Measurements from ENCODE around the gene RALBP1.
"Not testable (repeated sequence)": the region's sequence is repeated elsewhere in the genome, so short reads cannot be mapped to it uniquely, and the experiment has no call there.

The RALBP1 gene

DNA sequence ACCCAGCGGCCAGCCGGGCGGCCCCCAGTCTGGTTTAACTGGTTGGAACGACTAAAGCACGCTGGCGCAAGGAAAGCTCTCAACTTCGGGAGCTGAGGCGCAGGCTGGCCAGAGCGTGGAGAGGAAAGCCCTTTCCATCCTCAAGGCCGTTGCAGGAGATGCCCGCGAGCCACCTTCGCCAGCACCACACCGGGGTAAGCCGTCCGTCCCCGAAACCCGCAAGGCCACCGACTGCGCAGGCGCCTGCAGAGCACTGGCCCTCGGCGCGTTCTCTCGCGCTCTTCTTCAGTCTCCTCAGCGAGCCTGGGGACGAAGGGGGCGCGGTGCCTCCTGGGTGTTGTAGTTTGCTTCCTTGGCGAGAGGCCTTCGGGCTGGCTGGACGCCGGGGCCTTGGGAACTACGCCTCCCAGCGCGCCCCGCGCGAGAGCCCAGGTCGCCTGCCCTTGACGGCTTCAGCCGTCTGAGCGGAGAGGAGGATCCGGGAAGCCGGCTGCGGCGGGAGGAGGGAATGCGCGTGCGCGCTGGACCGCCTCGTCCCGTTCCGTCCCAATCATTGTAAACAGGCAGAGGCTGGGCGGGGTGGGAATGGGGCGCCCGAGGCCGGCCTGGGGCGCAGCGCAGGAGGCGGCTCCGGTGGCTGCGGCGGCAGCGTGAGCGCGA, at the start of gene RALBP1:
RALBP1 (plus strand) TSS at position 531 of the 660 bp plus-strand sequence. CDS start 37,533 bp downstream, outside the sequence.
- peak; percentile 2 for TF ChIP-seq CTCF (IDR thresholded peaks at IDR 0.05; ENCODE audit: low read depth, low read length)
- H3K4me3 ChIP-seq (replicated peaks in 1 of 2; ENCODE audit: low read depth in 2 of 2, low read length in 2 of 2), result peak within 1 kb of the TSS; percentile 89 to 98
- peak; percentile 100 for DNase-seq (ENCODE audit: low read depth in 2 of 2)

- no peak for TF ChIP-seq CTCF (IDR thresholded peaks at IDR 0.05; ENCODE audit: low read depth, low read length)
- DNase-seq (ENCODE audit: low read depth in 2 of 2), result no peak
These were observed 48.6 kb upstream of the RALBP1 start for GRCh38 chr18:9426753-9427152.

GRCh38 chr18:9428301-9428706, 47.0 kb upstream of the RALBP1 start:
- H3K4me3 ChIP-seq (replicated peaks in 1 of 2; ENCODE audit: low read depth in 2 of 2, low read length in 2 of 2), result no peak overlapping the region
- no peak for DNase-seq (ENCODE audit: low read depth in 2 of 2)
- no peak for TF ChIP-seq CTCF (IDR thresholded peaks at IDR 0.05; ENCODE audit: low read depth, low read length)

More at GRCh38 chr18:9426753-9427152, 48.6 kb upstream of the RALBP1 start:
- no peak overlapping the region for H3K4me3 ChIP-seq (replicated peaks in 1 of 2; ENCODE audit: low read depth in 2 of 2, low read length in 2 of 2)

DNA sequence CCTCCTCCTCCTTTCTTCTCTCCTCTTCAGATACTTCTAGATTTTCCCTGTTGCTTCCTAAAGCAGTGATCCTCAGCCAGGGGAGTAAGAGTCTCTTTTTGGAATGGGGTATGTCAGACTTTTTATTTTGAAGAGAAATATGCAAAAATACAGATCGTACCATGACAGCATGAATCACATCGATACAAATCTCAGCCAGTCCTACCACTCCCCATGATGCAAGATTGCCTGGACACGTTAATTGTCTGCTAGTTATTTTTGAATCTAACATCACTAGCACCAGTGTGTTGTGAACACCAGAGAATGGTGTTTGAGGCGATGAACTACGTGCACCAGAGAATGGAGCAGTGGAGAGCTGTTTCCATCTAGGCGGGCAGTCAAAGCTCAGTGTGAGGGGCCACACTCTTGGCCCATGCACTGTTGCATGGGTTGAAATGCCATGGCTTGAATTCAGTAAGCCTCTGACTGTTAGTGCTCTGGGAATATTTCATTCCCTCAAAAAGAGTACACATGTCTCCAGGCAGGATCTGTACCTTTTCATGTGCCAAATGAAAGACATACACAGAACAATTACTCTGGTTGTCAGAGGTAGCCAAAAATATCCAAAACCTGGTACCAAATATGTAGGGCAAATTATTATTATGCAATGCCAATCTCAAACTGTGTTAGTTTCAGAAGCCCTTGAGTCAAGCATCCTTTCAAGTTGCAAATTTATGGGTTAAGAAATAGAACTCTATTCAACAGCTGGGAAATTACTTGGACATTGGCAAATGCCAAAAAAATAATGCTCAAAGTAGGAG, 46.3 kb upstream of the RALBP1 start:
- DNase-seq (ENCODE audit: low read depth in 2 of 2), result peak in 1 of 2 donors; percentile 49
- H3K4me3 ChIP-seq (replicated peaks in 1 of 2; ENCODE audit: low read depth in 2 of 2, low read length in 2 of 2), result no peak overlapping the region
- no peak for TF ChIP-seq CTCF (IDR thresholded peaks at IDR 0.05; ENCODE audit: low read depth, low read length)

DNA sequence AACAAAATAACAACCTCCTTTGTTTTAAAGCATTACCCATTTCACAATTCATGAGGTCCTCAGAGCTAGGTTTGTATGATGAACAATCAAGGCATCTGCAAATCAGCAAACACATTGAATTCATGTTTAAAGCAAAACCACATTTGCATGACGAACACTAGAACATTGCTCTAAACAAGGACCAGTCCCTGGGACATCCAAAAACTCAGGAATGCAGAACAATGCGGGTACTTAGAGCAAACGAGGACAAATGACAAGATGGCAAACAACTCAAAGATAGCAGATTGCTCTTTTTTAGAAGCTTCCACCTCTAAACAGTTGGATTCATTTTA, 45.7 kb upstream of the RALBP1 start:
- peak; percentile 20 to 88 for DNase-seq (ENCODE audit: low read depth in 2 of 2)
- no peak overlapping the region for H3K4me3 ChIP-seq (replicated peaks in 1 of 2; ENCODE audit: low read depth in 2 of 2, low read length in 2 of 2)
- no peak for TF ChIP-seq CTCF (IDR thresholded peaks at IDR 0.05; ENCODE audit: low read depth, low read length)

GRCh38 chr18:9430315-9430714, 45.0 kb upstream of the RALBP1 start:
- DNase-seq (ENCODE audit: low read depth in 2 of 2); H3K4me3 ChIP-seq (replicated peaks in 1 of 2; ENCODE audit: low read depth in 2 of 2, low read length in 2 of 2): not testable (repeated sequence)

- H3K4me3 ChIP-seq (replicated peaks in 1 of 2; ENCODE audit: low read depth in 2 of 2, low read length in 2 of 2), result no peak overlapping the region
- no peak for DNase-seq (ENCODE audit: low read depth in 2 of 2)
- TF ChIP-seq CTCF (IDR thresholded peaks at IDR 0.05; ENCODE audit: low read depth, low read length), result no peak
These were observed 44.0 kb upstream of the RALBP1 start for GRCh38 chr18:9431296-9431695.

GRCh38 chr18:9433122-9433521, 42.2 kb upstream of the RALBP1 start:
- not testable (repeated sequence) for H3K4me3 ChIP-seq (replicated peaks in 1 of 2; ENCODE audit: low read depth in 2 of 2, low read length in 2 of 2); DNase-seq (ENCODE audit: low read depth in 2 of 2)
